NB4 (cell line): ENCODE measurements around the gene GALNT14.

Source experiments
- DNase-seq: peaks from one replicate; pipeline ENCODE4 v3.0.0; 2010; ENCODE audit warnings: low read depth
- H3K4me3 ChIP-seq: one replicate; pipeline ENCODE4 v1.5.1; 2011; ENCODE audit warnings: mild to moderate bottlenecking, low read depth, low read length, moderate library complexity
- MYC ChIP-seq: IDR thresholded peaks from 2 replicates; pipeline ENCODE4 v1.6.1; 2011; ENCODE audit warnings: low read depth, low read length
- POLR2A ChIP-seq: IDR thresholded peaks from 2 replicates; pipeline ENCODE4 v1.6.1; 2011; ENCODE audit warnings: mild to moderate bottlenecking; ENCODE audit not compliant: insufficient read length; ENCODE audit errors: extremely low read depth
- TF ChIP-seq, protein P1 (sequence below): IDR thresholded peaks from one replicate; pipeline ENCODE4 v1.5.1; 2012; ENCODE audit warnings: low read depth, low read length
- TF ChIP-seq, protein P2 (sequence below): IDR thresholded peaks from 2 replicates; pipeline ENCODE4 v1.6.1; 2011; ENCODE audit warnings: low read depth, low read length

The GALNT14 gene

DNA sequence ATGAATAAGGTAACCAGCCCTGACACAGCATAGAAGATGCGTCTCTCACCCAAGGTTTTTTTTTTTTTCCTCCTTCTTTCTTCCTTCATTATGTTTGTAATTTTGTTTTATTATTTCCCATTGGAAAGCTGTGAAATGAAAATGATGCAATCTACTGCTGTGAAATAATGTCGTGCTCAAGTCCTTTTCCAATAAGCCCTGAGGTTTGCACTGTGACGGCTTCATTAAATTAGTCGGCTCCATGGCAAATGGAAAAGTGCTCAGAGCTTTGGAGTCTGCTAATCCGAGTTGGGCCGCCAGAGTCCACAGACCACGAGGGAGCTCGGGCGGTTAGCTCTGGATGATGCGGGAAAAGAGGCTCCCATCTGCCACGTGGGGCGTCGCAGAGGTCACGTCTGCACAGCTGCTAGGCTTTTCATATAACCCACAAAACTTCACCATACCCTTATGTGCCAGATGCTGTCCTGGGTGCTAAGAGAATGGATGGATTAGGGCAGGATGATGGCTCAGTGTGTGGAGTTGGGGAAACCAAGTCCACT is 238.7 kb downstream of the GALNT14 start:
- DNase-seq: no peak
- TF ChIP-seq POLR2A: no peak
- TF ChIP-seq, protein P1, sequence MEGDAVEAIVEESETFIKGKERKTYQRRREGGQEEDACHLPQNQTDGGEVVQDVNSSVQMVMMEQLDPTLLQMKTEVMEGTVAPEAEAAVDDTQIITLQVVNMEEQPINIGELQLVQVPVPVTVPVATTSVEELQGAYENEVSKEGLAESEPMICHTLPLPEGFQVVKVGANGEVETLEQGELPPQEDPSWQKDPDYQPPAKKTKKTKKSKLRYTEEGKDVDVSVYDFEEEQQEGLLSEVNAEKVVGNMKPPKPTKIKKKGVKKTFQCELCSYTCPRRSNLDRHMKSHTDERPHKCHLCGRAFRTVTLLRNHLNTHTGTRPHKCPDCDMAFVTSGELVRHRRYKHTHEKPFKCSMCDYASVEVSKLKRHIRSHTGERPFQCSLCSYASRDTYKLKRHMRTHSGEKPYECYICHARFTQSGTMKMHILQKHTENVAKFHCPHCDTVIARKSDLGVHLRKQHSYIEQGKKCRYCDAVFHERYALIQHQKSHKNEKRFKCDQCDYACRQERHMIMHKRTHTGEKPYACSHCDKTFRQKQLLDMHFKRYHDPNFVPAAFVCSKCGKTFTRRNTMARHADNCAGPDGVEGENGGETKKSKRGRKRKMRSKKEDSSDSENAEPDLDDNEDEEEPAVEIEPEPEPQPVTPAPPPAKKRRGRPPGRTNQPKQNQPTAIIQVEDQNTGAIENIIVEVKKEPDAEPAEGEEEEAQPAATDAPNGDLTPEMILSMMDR: no peak
- no peak for TF ChIP-seq MYC
- TF ChIP-seq, protein P2, sequence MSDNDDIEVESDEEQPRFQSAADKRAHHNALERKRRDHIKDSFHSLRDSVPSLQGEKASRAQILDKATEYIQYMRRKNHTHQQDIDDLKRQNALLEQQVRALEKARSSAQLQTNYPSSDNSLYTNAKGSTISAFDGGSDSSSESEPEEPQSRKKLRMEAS: no peak
- H3K4me3 ChIP-seq: no peak overlapping the region

DNA sequence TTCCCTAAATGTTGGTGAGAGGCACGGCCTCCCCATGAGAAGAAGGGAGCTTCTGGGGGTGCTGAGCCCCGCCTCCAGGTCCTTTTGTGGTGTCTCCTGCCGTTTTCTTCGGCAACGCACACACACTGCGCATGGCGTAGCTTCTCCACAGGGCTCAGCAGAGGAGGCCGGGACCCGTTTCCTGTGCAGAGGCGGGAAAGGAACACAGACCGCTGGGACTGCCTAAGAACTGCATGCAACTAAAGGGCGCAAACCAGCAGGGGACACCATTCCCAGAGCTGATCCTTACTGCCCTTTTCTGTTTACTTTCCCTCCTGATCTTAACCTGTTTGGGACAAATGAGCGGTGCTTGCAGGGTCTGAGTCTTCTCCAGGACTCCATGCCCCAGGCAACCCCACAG is 240.7 kb downstream of the GALNT14 start:
- TF ChIP-seq MYC (no peak), POLR2A (no peak)
- TF ChIP-seq, protein P2: no peak
- TF ChIP-seq, protein P1: no peak
- DNase-seq: no peak
- H3K4me3 ChIP-seq: no peak overlapping the region

DNA sequence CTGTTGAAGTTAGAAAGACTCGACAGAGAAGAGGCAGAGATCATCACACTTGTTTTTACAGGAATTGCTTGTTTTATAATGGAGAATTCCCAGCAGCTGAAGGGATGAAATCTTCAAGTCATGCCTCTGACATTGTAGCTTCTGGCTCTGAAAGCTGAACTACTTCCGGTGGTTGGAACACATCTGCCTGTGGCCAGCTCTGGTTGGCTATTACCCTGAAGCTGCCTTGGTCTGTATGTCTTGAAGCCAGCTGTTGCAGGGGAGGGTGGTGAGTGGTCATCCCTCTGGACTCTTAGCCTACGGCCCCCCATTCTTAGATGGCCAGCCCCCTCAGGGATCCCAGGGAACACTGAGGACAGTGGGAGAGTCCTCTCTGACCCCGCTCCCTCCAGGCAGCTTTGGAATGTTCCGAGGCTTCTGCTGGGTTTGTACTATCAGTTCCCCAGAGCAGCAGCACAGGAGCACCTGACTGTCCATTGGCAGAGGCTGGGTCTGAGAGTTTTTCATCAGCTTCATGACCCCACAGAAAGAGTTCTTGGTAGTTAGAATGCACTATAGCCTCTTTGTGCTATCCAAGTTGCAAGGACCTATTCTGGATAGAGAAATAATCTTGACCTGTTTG is 243.6 kb downstream of the GALNT14 start:
- no peak overlapping the region for H3K4me3 ChIP-seq
- peak; percentile 7 for DNase-seq
- no peak for TF ChIP-seq MYC
- TF ChIP-seq, protein P1: no peak

DNA sequence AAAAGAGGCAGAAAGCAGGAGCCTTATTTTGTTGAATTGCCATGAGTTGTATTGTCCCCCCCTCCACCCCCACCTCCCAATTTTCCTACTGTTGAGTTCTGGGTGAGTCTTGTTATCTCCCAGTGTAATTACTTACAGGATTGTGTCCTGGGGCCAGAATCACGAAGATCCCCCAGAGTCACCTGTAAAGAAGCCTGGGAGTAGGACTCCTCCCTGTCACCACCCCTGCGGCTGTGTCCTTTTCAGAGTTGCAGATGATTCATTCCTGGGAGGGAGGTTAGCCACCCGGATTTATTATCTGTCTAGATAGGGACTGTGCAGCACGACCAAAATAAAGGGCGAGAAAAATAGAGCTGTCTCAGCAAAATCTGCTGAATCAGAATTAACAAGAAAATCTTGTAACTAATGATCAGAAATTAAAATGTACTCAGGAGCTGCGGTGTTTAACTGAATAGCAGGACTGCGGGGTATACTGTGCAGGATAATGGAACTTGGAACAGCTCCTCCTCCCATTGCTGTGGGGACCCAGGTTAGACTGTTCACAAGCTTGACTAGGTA is 249.3 kb downstream of the GALNT14 start:
- no peak overlapping the region for H3K4me3 ChIP-seq
- DNase-seq: no peak
- TF ChIP-seq, protein P2: no peak
- TF ChIP-seq, protein P1: no peak
- TF ChIP-seq POLR2A: no peak
- TF ChIP-seq MYC: no peak

DNA sequence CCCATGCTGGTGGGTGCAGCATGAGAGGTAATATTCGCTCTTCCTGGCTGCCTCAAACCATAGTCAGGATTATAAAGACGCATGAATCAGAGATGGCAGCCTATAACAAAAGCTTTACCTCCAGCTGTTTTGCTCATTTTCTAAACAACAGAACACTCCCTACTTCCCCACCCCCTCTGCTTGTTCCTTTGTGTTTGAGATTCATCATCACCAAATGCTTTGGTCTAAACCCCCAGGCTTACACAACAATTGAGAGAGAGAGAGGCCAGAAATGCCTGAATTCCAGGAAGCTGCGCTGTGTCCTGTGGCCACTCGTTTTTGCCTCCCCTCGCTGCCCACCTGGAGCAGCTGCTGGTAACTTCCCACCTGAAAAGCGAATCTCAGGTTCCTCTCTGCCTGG is 252.2 kb downstream of the GALNT14 start:
- H3K4me3 ChIP-seq: no peak overlapping the region
- no peak for DNase-seq
- TF ChIP-seq MYC (no peak), POLR2A (no peak)
- TF ChIP-seq, protein P1: no peak
- TF ChIP-seq, protein P2: no peak
